CD4-positive, alpha-beta T cell treated with Interleukin-10 for 1 hour (primary cell): ENCODE measurements around the gene ARHGAP22.

Experiments
- DNase-seq: peaks from one replicate; pipeline ENCODE4 v3.0.0-alpha.2; 2020

ARHGAP22 gene

GRCh38 chr10:48605786-48606529 lies 1.1 kb upstream of the ARHGAP22 start:
- DNase-seq = no peak

GRCh38 chr10:48604039-48604990 lies 558 bp downstream of the ARHGAP22 start:
- no peak for DNase-seq

GRCh38 chr10:48603421-48604038 lies 1.3 kb downstream of the ARHGAP22 start:
- DNase-seq = no peak

- DNase-seq = no peak
Observed at GRCh38 chr10:48602401-48603135, 2.3 kb downstream of the ARHGAP22 start.

- no peak for DNase-seq
Observed at GRCh38 chr10:48601789-48602188, 3.1 kb downstream of the ARHGAP22 start.

GRCh38 chr10:48600645-48601505 lies 4.0 kb downstream of the ARHGAP22 start:
- no peak for DNase-seq

GRCh38 chr10:48599830-48600134 lies 5.1 kb downstream of the ARHGAP22 start:
- DNase-seq = no peak

- no peak for DNase-seq
Observed at GRCh38 chr10:48598936-48599829, 5.7 kb downstream of the ARHGAP22 start.

- DNase-seq = no peak
Observed at GRCh38 chr10:48598243-48598935, 6.5 kb downstream of the ARHGAP22 start.

GRCh38 chr10:48595539-48595932 lies 9.3 kb downstream of the ARHGAP22 start:
- DNase-seq = no peak

- no peak for DNase-seq
Observed at GRCh38 chr10:48594803-48595538, 9.9 kb downstream of the ARHGAP22 start.

- no peak for DNase-seq
Observed at GRCh38 chr10:48594371-48594770, 10.5 kb downstream of the ARHGAP22 start.

- no peak for DNase-seq
Observed at GRCh38 chr10:48592346-48592745, 12.5 kb downstream of the ARHGAP22 start.

- DNase-seq = no peak
Observed at GRCh38 chr10:48590945-48591344, 13.9 kb downstream of the ARHGAP22 start.

GRCh38 chr10:48589266-48589665 lies 15.6 kb downstream of the ARHGAP22 start:
- no peak for DNase-seq

GRCh38 chr10:48587819-48588218 lies 17.1 kb downstream of the ARHGAP22 start:
- no peak for DNase-seq

- DNase-seq = no peak
Observed at GRCh38 chr10:48587101-48587500, 17.8 kb downstream of the ARHGAP22 start.

- no peak for DNase-seq
Observed at GRCh38 chr10:48582970-48583369, 21.9 kb downstream of the ARHGAP22 start.

GRCh38 chr10:48580236-48580635 lies 24.6 kb downstream of the ARHGAP22 start:
- no peak for DNase-seq
